PC-3 (cell line): ENCODE results near the gene PLEK2. TPM values are rescaled to one million over a fixed set of nuclear protein-coding genes. Genes with fewer than 3 reads are reported as not detected.
A peak's percentile ranks its signal among the peaks of the same experiment; 100 is the strongest.

Source experiments
- ATAC-seq: fragments of 200-7000 bp; cut with Tn5 transposase; 2 replicates; pipeline ENCODE4 v1.9.1; 2020; ENCODE audit warnings: mild to moderate bottlenecking, moderate library complexity
- BruUV-seq: library from RNA; stranded (reverse); fragments of 400-500 nt; replicated peaks from 2 replicates; lab custom pipeline; 2021; lab: Mats Ljungman, UMichigan
- CTCF ChIA-PET: fragments of 300-600 bp; sonication (Branson Sonifier 250); formaldehyde crosslinking; loops from one replicate; lab custom pipeline; 2022; ENCODE audit warnings: antibody characterized with exemption; lab: Charles Lee
- POLR2A ChIA-PET: fragments of 300-600 bp; sonication (Branson Sonifier 250); formaldehyde crosslinking; loops from one replicate; lab custom pipeline; 2022; ENCODE audit warnings: antibody characterized with exemption; ENCODE audit not compliant: unreplicated experiment; lab: Charles Lee
- DNase-seq: peaks from one replicate; pipeline ENCODE4 v3.0.0-alpha.2; 2015
- H2AFZ ChIP-seq: fragments of 300-600 bp; sonication (generic); 2 replicates; pipeline ENCODE4 v1.6.0; 2016; ENCODE audit warnings: antibody characterized with exemption, low read length
- H3F3A ChIP-seq: fragments of 300-600 bp; sonication (generic); one replicate; pipeline ENCODE4 v1.6.0; 2017; ENCODE audit warnings: antibody characterized with exemption, low read length, control low read depth, mild to moderate bottlenecking; ENCODE audit not compliant: unreplicated experiment
- H3K27ac ChIP-seq: fragments of 300-600 bp; sonication (generic); 2 replicates; pipeline ENCODE4 v1.5.1; 2016; ENCODE audit warnings: mild to moderate bottlenecking, low read length
- H3K27me3 ChIP-seq: fragments of 300-600 bp; sonication (generic); 2 replicates; pipeline ENCODE4 v1.6.1; 2016; ENCODE audit warnings: low read length, mixed read lengths
- H3K36me3 ChIP-seq: fragments of 300-600 bp; sonication (generic); 2 replicates; pipeline ENCODE4 v1.6.1; 2016; ENCODE audit warnings: low read depth, mixed run types, low read length, mixed read lengths
- H3K4me1 ChIP-seq: fragments of 300-600 bp; sonication (generic); 2 replicates; pipeline ENCODE4 v1.5.1; 2016; ENCODE audit warnings: low read length; ENCODE audit not compliant: insufficient read depth
- H3K4me2 ChIP-seq: fragments of 300-600 bp; sonication (generic); 2 replicates; pipeline ENCODE4 v1.6.0; 2016; ENCODE audit warnings: low read length
- H3K4me3 ChIP-seq: fragments of 300-600 bp; sonication (generic); 2 replicates; pipeline ENCODE4 v1.5.1; 2016; ENCODE audit warnings: mild to moderate bottlenecking, low read length, mixed read lengths
- H3K79me2 ChIP-seq: fragments of 300-600 bp; sonication (generic); 2 replicates; pipeline ENCODE4 v1.6.1; 2017; ENCODE audit warnings: low read length, mixed read lengths
- H3K9ac ChIP-seq: fragments of 300-600 bp; sonication (generic); 2 replicates; pipeline ENCODE4 v1.6.0; 2016; ENCODE audit warnings: mild to moderate bottlenecking, low read length
- H3K9me2 ChIP-seq: fragments of 300-600 bp; sonication (generic); replicated peaks from 2 replicates; pipeline ENCODE4 v1.6.1; 2016; ENCODE audit warnings: mixed run types, low read length, mixed read lengths
- H3K9me3 ChIP-seq: fragments of 300-600 bp; sonication (generic); 2 replicates; pipeline ENCODE4 v1.6.1; 2016; ENCODE audit warnings: low read length, mixed read lengths
- H4K20me1 ChIP-seq: fragments of 300-600 bp; sonication (generic); 2 replicates; pipeline ENCODE4 v1.6.1; 2016; ENCODE audit warnings: low read length, mixed read lengths
- CTCF ChIP-seq: fragments of 300-600 bp; sonication (generic); conservative IDR thresholded peaks from 2 replicates; pipeline ENCODE4 v1.5.1; 2017; ENCODE audit warnings: antibody characterized with exemption, low read depth, mild to moderate bottlenecking, low read length
- EZH2 ChIP-seq: fragments of 300-600 bp; sonication (generic); IDR thresholded peaks from one replicate; pipeline ENCODE4 v1.6.1; 2017; ENCODE audit warnings: antibody characterized with exemption, mild to moderate bottlenecking, low read length; ENCODE audit not compliant: unreplicated experiment
- EZH2phosphoT487 ChIP-seq: fragments of 300-600 bp; sonication (generic); IDR thresholded peaks from 2 replicates; pipeline ENCODE4 v1.6.1; 2018; ENCODE audit warnings: mild to moderate bottlenecking, antibody characterized with exemption, low read length, borderline replicate concordance
- intact Hi-C: fragments of 100-400 bp; cut with micrococcal nuclease; formaldehyde crosslinking; loops from 2 replicates; pipeline ENCODE4 v1.9.0; 2023
- total RNA-seq: library from RNA; depleted of rRNA; stranded (reverse); fragments of >200 nt; gene quantifications from 2 replicates; pipeline ENCODE4 v1.2.3, GENCODE V29; 2014

Gene PLEK2
- total RNA-seq, 1 experiment from 2014 or later: 48.0 TPM

GRCh38 chr14:67447033-67447381 is 35.0 kb upstream of the PLEK2 start:
- TF ChIP-seq CTCF (no peak), EZH2phosphoT487 (no peak), EZH2 (no peak)
- Histone ChIP-seq H2AFZ (no peak overlapping the region), H3K27me3 (no peaks in the 10 kb centered on the region), H3K4me1 (no peaks in the 10 kb centered on the region), H3K79me2 (no peaks in the 10 kb centered on the region), H3K9ac (no peak overlapping the region), H3K9me3 (no peaks in the 10 kb centered on the region), H3K36me3 (no peaks in the 10 kb centered on the region), H3F3A (no peaks in the 10 kb centered on the region), H4K20me1 (no peaks in the 10 kb centered on the region), H3K4me2 (no peak overlapping the region), H3K4me3 (no peak overlapping the region), H3K9me2 (no peaks in the 10 kb centered on the region), H3K27ac (no peak overlapping the region)
- no peak for ATAC-seq
- BruUV-seq: no TSS peak
- DNase-seq: no peak
- POLR2A ChIA-PET: no interaction called here
- intact Hi-C loops: no loop called here
- CTCF ChIA-PET: no interaction called here

GRCh38 chr14:67446371-67447032 is 34.5 kb upstream of the PLEK2 start:
- H3K4me3 ChIP-seq: no peak overlapping the region
- H3K4me2 ChIP-seq: no peak overlapping the region
- no peaks in the 10 kb centered on the region for H3K27me3 ChIP-seq
- H3K36me3 ChIP-seq: no peaks in the 10 kb centered on the region
- no peak overlapping the region for H3K27ac ChIP-seq
- no peaks in the 10 kb centered on the region for H3K9me2 ChIP-seq
- DNase-seq (no peak), ATAC-seq (no peak)
- no peaks in the 10 kb centered on the region for H3K79me2 ChIP-seq
- H3K4me1 ChIP-seq: no peaks in the 10 kb centered on the region
- POLR2A ChIA-PET: no interaction called here
- H3K9me3 ChIP-seq: no peaks in the 10 kb centered on the region
- CTCF ChIA-PET: no interaction called here
- TF ChIP-seq EZH2phosphoT487: no peak
- no peak for TF ChIP-seq CTCF
- TF ChIP-seq EZH2: no peak
- no peaks in the 10 kb centered on the region for H4K20me1 ChIP-seq
- no peak overlapping the region for H3K9ac ChIP-seq
- H3F3A ChIP-seq: no peaks in the 10 kb centered on the region
- intact Hi-C loops: no loop called here
- H2AFZ ChIP-seq: no peak overlapping the region
- no TSS peak for BruUV-seq

GRCh38 chr14:67444395-67444794 is 32.4 kb upstream of the PLEK2 start:
- intact Hi-C loops: loop anchor here (2.0 kb wide), 1 partner anchor 14 kb away; no protein-coding TSS in a partner anchor
- Histone ChIP-seq H3K27ac (no peak overlapping the region), H4K20me1 (no peaks in the 10 kb centered on the region), H3K4me3 (no peak overlapping the region), H3K9me2 (no peaks in the 10 kb centered on the region), H3K4me2 (no peak overlapping the region), H3K4me1 (peaks cover 4% of the 10 kb centered on the region; the same call in 1 of the 2 replicates), H3F3A (no peaks in the 10 kb centered on the region), H3K9me3 (no peaks in the 10 kb centered on the region), H3K27me3 (no peaks in the 10 kb centered on the region), H3K36me3 (no peaks in the 10 kb centered on the region), H2AFZ (no peak overlapping the region), H3K79me2 (no peaks in the 10 kb centered on the region), H3K9ac (no peak overlapping the region)
- peak; percentile 29 for DNase-seq
- TF ChIP-seq CTCF (no peak), EZH2 (no peak), EZH2phosphoT487 (no peak)
- POLR2A ChIA-PET: no interaction called here
- no TSS peak for BruUV-seq
- no peak for ATAC-seq
- CTCF ChIA-PET: no interaction called here
